Effector memory CD8-positive, alpha-beta T cell (primary cell): ENCODE results near the gene NSUN4.
"Not testable (repeated sequence)": the region's sequence is repeated elsewhere in the genome, so short reads cannot be mapped to it uniquely, and the experiment has no call there.

Experiments used
- ATAC-seq: fragments of 150-1000 bp; cut with Tn5 transposase; replicated peaks from 2 replicates; pipeline ENCODE4 v1.10.0; 2021; ENCODE audit warnings: mild to moderate bottlenecking, moderate library complexity
- DNase-seq, 3 experiments: peaks; one replicate each; pipeline ENCODE4 v3.0.0; 2021
- H3K27ac Mint-ChIP-seq, 2 donors: one replicate each; pipeline ENCODE4 v1.8.0; 2022; ENCODE audit warnings: mild to moderate bottlenecking in 2 of 2, mixed read lengths in 2 of 2, moderate library complexity in 2 of 2
- H3K27me3 Mint-ChIP-seq, 2 donors: one replicate each; pipeline ENCODE4 v1.8.0; 2022; ENCODE audit warnings: mixed read lengths in 2 of 2
- H3K36me3 Mint-ChIP-seq: one replicate; pipeline ENCODE4 v1.8.0; 2022; ENCODE audit warnings: mild to moderate bottlenecking, moderate library complexity, mixed read lengths; ENCODE audit not compliant: insufficient read depth
- H3K4me1 Mint-ChIP-seq, 2 donors: one replicate each; pipeline ENCODE4 v1.8.0; 2022; ENCODE audit warnings: low read depth in 2 of 2, mixed read lengths in 2 of 2
- H3K4me3 Mint-ChIP-seq, 2 donors: one replicate each; pipeline ENCODE4 v1.8.0; 2022; ENCODE audit warnings: mild to moderate bottlenecking in 2 of 2, mixed read lengths in 2 of 2, moderate library complexity in 2 of 2
- H3K9me3 Mint-ChIP-seq, 2 donors: one replicate each; pipeline ENCODE4 v1.8.0; 2022; ENCODE audit warnings: mixed read lengths in 2 of 2

The NSUN4 gene

DNA sequence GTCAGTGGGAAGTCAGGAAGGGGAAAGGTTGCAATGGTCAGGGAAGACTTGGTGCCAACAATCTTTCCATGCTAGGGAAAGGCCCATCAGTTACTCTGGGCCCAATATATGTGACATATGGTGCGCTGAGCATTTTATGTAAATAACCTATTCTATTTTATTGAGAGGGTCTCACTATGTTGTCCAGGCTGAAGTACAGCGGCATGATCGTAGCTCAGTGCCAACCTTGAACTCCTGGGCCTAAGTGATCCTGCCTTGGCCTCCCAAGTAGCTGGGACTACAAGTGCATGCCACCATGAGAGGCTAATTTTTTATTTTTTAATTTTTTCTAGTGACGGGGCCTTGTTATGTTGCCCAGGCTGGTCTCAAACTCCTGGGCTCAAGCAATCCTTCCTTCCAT is 30.3 kb upstream of the NSUN4 start:
- Mint-ChIP-seq H3K4me1 (peaks cover 10 to 22% of the 10 kb centered on the region in 2 donors), H3K9me3 (no peaks in the 10 kb centered on the region), H3K4me3 (no peak overlapping the region), H3K36me3 (peaks cover 75% of the 10 kb centered on the region), H3K27me3 (no peaks in the 10 kb centered on the region), H3K27ac (no peak overlapping the region)
- DNase-seq (no peak), ATAC-seq (no peak)

DNA sequence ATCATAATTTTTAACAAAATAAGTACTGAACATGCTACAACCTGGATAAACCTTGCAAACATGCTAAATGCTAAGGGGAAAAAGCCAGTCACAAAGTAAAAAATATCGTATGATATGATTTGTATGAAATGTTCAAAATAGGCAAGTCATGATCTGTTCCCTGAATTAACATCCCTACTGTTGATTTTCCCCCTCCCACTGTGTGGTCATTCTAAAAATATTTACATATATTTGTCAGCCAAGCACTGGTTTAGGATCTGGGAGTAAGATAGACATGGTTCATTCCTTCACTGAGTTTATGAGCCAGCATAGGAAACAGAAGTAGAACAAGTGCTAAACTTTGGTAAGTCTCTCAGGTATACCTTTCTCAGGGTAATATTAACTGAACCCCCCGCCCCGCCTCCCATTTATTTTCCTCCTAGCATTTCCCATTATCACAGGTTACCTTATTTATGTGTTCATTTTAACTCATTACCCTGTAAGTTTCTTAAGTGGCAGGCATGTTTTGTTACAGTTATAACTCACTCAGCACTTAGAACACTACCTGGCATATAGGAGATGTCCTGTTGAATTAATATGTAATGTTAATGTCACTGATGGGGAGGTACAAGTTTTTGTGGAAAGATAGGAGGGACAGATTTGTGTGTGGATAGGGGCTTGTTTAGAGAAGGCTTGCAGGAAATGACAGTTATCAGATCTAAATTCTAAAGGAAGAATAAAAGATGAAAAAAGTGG is 24.8 kb upstream of the NSUN4 start:
- no peak for DNase-seq
- no peaks in the 10 kb centered on the region for H3K27me3 Mint-ChIP-seq
- H3K36me3 Mint-ChIP-seq, result peaks cover 55% of the 10 kb centered on the region
- H3K4me1 Mint-ChIP-seq, result no peaks in the 10 kb centered on the region
- no peaks in the 10 kb centered on the region for H3K9me3 Mint-ChIP-seq
- ATAC-seq, result no peak
- H3K27ac Mint-ChIP-seq, result no peak overlapping the region
- no peak overlapping the region for H3K4me3 Mint-ChIP-seq

DNA sequence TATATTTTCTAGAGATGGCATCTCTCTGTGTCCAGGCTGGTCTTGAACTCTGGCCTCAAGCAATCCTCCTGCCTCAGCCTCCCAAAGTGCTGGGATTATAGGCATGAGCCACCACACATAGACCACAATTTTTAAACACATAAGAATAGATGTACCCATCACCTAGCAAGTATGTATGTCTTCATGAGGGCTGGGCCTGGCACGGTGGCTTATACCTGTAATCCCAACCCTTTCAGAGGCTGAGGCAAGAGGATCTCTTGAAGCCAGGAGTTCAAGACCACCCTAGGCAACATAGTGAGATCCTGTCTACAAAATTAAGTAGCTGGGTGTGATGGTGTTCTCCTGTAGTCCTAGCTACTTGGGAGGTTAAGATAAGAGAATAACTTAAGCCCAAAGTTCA is 23.3 kb upstream of the NSUN4 start:
- Mint-ChIP-seq H3K27ac (no peak overlapping the region), H3K27me3 (no peaks in the 10 kb centered on the region), H3K9me3 (no peaks in the 10 kb centered on the region), H3K4me3 (no peak overlapping the region), H3K36me3 (peaks cover 41% of the 10 kb centered on the region), H3K4me1 (no peaks in the 10 kb centered on the region)
- ATAC-seq, result no peak
- no peak for DNase-seq

GRCh38 chr1:46319301-46319700 is 21.3 kb upstream of the NSUN4 start:
- not testable (repeated sequence) for H3K27ac Mint-ChIP-seq, DNase-seq, H3K4me1 Mint-ChIP-seq, H3K4me3 Mint-ChIP-seq, H3K27me3 Mint-ChIP-seq, ATAC-seq, H3K9me3 Mint-ChIP-seq
- H3K36me3 Mint-ChIP-seq, result peaks cover 21% of the 10 kb centered on the region

GRCh38 chr1:46319960-46320914 is 20.4 kb upstream of the NSUN4 start:
- not testable (repeated sequence) for H3K27ac Mint-ChIP-seq, ATAC-seq, H3K27me3 Mint-ChIP-seq, DNase-seq, H3K4me3 Mint-ChIP-seq, H3K9me3 Mint-ChIP-seq, H3K4me1 Mint-ChIP-seq
- H3K36me3 Mint-ChIP-seq, result peaks cover 11% of the 10 kb centered on the region

DNA sequence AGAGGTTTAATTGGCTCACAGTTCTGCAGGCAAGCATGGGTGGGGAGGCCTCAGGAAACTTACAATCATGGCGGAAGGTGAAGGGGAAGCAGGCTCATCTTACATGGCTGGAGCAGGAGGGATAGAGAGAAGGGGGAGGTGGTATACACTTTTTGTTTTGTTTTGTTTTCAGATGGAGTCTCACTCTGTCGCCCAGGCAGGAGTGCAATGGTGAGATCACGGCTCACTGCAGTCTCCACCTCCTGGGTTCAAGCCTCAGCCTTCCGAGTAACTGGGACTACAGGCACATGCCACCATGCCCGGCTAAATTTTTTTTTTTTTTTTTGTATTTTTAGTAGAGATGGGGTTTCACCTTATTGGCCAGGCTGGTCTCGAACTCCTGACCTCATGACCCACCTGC is 18.4 kb upstream of the NSUN4 start:
- H3K27ac Mint-ChIP-seq, H3K4me3 Mint-ChIP-seq, H3K9me3 Mint-ChIP-seq, H3K27me3 Mint-ChIP-seq, ATAC-seq, DNase-seq, H3K4me1 Mint-ChIP-seq: not testable (repeated sequence)
- peaks cover 11% of the 10 kb centered on the region for H3K36me3 Mint-ChIP-seq

- not testable (repeated sequence) for H3K9me3 Mint-ChIP-seq, ATAC-seq, H3K36me3 Mint-ChIP-seq, H3K4me3 Mint-ChIP-seq, H3K27me3 Mint-ChIP-seq, H3K4me1 Mint-ChIP-seq, DNase-seq
- H3K27ac Mint-ChIP-seq, result peak overlapping the region in 1 of 2 donors; percentile 35
These were observed 15.1 kb upstream of the NSUN4 start for GRCh38 chr1:46325285-46326076.

DNA sequence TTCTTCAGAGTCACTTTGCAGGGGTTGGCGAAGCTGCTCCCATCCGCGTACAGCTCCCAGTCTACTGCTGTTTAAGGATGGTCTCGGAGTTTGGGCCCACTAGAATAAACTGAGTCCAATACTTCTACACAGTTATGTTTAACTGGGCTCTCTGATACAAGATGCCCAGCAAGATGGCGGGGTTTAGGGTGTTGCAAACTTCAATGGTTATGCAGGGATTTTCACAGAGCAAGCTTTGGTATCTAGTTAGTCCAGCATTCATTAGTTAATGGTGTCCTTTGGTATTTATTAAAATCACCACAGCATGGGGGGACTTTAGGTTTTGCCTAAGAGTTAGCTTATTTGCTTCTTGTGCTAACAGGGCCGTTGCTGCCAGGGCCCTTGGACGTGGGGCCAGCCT is 12.4 kb upstream of the NSUN4 start:
- DNase-seq, H3K4me1 Mint-ChIP-seq, H3K4me3 Mint-ChIP-seq, H3K9me3 Mint-ChIP-seq, H3K27ac Mint-ChIP-seq, H3K27me3 Mint-ChIP-seq, H3K36me3 Mint-ChIP-seq, ATAC-seq: not testable (repeated sequence)

- not testable (repeated sequence) for H3K27ac Mint-ChIP-seq
These were observed 10.8 kb upstream of the NSUN4 start for GRCh38 chr1:46329807-46330206.

GRCh38 chr1:46330381-46330780 is 10.2 kb upstream of the NSUN4 start:
- not testable (repeated sequence) for H3K27me3 Mint-ChIP-seq, H3K4me1 Mint-ChIP-seq, ATAC-seq, DNase-seq, H3K4me3 Mint-ChIP-seq, H3K27ac Mint-ChIP-seq, H3K9me3 Mint-ChIP-seq, H3K36me3 Mint-ChIP-seq

More at GRCh38 chr1:46329807-46330206, 10.8 kb upstream of the NSUN4 start:
- H3K27me3 Mint-ChIP-seq, H3K9me3 Mint-ChIP-seq, H3K36me3 Mint-ChIP-seq, ATAC-seq, DNase-seq, H3K4me1 Mint-ChIP-seq, H3K4me3 Mint-ChIP-seq: not testable (repeated sequence)

DNA sequence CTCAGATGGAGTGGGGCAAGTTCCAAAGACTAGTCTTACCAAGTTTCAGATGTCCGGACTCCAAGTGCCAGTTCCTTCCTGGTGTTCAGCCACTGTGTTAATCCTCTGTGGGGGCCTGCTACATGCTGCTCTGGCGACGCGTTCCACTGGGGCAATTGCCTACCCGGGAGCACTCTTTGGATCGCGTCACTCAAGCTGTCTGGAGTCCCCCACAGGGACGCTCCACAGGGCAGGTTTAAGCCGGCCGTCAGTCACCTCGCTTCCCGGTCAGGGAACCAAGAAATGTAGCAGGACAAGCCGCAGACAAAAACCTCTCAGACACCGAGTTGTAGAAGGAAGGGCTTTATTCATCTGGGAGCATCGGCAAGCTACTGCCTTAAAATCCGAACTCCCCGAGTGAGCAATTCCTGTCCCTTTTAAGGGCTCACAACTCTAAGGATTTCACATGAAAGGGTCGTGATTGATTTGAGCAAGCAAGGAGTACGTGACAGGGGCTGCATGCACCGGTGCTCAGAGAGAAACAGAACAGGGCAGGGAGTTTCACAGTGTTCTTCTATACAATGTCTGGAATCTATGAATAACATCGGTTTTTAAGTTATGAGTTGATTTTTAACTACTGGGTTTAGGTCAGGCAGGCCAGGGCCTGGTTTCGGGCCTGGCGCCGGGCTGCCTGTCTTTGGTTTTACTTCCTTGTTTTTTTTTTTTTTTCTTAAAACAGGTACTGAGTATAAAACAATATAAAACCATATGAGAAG is 8.6 kb upstream of the NSUN4 start:
- not testable (repeated sequence) for H3K36me3 Mint-ChIP-seq, ATAC-seq, H3K9me3 Mint-ChIP-seq, H3K27me3 Mint-ChIP-seq, H3K4me1 Mint-ChIP-seq, H3K4me3 Mint-ChIP-seq, DNase-seq, H3K27ac Mint-ChIP-seq

DNA sequence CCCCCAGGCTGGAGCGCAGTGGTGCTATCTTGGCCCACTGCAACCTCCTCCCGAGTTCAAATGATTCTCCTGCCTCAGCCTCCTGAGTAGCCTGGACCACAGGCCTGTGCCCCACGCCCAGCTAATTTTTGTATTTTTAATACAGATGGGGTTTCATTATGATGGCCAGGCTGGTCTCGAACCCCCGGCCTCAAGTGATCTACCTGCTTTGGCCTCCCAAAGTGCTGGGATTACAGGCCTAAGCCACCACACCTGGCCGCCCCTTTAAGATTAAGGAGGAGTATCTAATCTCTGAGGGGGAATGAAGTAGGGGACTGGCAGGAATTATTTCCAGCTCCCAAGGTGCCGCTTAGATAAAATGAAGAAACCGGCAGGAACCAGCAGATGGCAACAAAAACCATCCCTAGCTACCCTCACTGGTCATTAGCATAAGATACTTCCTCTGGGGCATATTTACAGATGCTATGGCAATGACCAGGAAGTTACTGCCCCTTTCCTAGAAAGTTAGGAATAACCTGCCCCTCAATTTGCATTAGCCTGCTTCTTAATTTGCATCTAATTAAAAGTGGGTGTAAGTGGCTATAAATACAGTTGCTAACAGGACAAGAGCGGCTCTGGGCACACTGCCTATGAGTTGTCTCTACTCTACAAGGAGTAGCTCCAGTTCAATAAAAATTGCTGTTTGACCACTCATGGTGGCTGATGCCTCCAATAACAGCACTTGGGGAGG is 7.1 kb upstream of the NSUN4 start:
- no peak for DNase-seq
- no peaks in the 10 kb centered on the region for H3K9me3 Mint-ChIP-seq
- no peak for ATAC-seq
- H3K36me3 Mint-ChIP-seq, result no peaks in the 10 kb centered on the region
- no peaks in the 10 kb centered on the region for H3K4me1 Mint-ChIP-seq
- H3K27ac Mint-ChIP-seq, result no peak overlapping the region
- H3K4me3 Mint-ChIP-seq, result no peak overlapping the region
- H3K27me3 Mint-ChIP-seq, result no peaks in the 10 kb centered on the region
